HL-60 (cell line): Measurements from ENCODE around the gene AFF3.

Experiments
- DNase-seq, 2 experiments: peaks; one replicate each; pipeline ENCODE4 v3.0.0-alpha.2; 2010 to 2020; ENCODE audit warnings: low read depth in 1 of 2, low spot score in 1 of 2
- H3K27ac ChIP-seq: fragments of 250-450 bp; sonication (Bioruptor Pico); replicated peaks from 2 replicates; pipeline ENCODE4 v1.5.1; 2020; ENCODE audit warnings: mild to moderate bottlenecking, moderate library complexity
- H3K27me3 ChIP-seq: fragments of 250-450 bp; sonication (Bioruptor Pico); 2 replicates; pipeline ENCODE4 v1.5.1; 2021; ENCODE audit warnings: mild to moderate bottlenecking, moderate library complexity; ENCODE audit not compliant: insufficient read depth, poor library complexity, severe bottlenecking
- H3K4me3 ChIP-seq: replicated peaks from 2 replicates; pipeline ENCODE4 v1.5.1; 2011; ENCODE audit warnings: mild to moderate bottlenecking, control low read depth, low read length; ENCODE audit not compliant: insufficient read depth
- GABPA ChIP-seq: IDR thresholded peaks from 2 replicates; pipeline ENCODE4 v1.6.1; 2012; ENCODE audit warnings: low read depth
- POLR2AphosphoS5 ChIP-seq: IDR thresholded peaks from 2 replicates; pipeline ENCODE4 v1.6.1; 2012; ENCODE audit warnings: low read depth
- SPI1 ChIP-seq: IDR thresholded peaks from 2 replicates; pipeline ENCODE4 v1.6.1; 2012; ENCODE audit warnings: low read depth, mild to moderate bottlenecking, borderline replicate concordance
- TF ChIP-seq, protein P1 (sequence below): IDR thresholded peaks from 2 replicates; pipeline ENCODE4 v1.6.1; 2012; ENCODE audit warnings: low read depth; ENCODE audit not compliant: insufficient replicate concordance
- TF ChIP-seq, protein P2 (sequence below): IDR thresholded peaks from one replicate; pipeline ENCODE4 v1.5.1; 2011; ENCODE audit warnings: low read length, control low read depth, inconsistent platforms; ENCODE audit not compliant: insufficient read depth

The AFF3 gene

DNA sequence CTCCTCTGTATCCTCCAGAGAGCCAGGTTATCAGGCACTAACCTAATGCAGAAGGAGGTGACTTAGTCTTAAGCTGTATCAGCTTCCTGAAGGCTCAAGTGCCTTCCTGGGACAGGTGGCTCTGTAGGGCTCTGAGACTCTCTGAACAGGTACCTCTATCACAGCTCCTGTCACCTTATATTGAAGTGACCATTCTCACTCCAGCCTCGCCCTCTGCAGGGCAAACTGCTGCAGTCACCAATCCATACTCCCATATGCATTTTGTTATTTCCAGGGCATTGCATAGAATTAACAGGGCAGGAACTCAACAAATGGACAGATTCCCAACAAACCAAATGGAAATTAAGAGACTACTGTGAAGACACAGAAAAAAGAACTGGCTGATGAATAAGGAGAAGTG is 449.6 kb downstream of the AFF3 start:
- TF ChIP-seq SPI1 (no peak), POLR2AphosphoS5 (no peak), GABPA (no peak)
- TF ChIP-seq, protein P1, sequence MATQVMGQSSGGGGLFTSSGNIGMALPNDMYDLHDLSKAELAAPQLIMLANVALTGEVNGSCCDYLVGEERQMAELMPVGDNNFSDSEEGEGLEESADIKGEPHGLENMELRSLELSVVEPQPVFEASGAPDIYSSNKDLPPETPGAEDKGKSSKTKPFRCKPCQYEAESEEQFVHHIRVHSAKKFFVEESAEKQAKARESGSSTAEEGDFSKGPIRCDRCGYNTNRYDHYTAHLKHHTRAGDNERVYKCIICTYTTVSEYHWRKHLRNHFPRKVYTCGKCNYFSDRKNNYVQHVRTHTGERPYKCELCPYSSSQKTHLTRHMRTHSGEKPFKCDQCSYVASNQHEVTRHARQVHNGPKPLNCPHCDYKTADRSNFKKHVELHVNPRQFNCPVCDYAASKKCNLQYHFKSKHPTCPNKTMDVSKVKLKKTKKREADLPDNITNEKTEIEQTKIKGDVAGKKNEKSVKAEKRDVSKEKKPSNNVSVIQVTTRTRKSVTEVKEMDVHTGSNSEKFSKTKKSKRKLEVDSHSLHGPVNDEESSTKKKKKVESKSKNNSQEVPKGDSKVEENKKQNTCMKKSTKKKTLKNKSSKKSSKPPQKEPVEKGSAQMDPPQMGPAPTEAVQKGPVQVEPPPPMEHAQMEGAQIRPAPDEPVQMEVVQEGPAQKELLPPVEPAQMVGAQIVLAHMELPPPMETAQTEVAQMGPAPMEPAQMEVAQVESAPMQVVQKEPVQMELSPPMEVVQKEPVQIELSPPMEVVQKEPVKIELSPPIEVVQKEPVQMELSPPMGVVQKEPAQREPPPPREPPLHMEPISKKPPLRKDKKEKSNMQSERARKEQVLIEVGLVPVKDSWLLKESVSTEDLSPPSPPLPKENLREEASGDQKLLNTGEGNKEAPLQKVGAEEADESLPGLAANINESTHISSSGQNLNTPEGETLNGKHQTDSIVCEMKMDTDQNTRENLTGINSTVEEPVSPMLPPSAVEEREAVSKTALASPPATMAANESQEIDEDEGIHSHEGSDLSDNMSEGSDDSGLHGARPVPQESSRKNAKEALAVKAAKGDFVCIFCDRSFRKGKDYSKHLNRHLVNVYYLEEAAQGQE, result no peak
- TF ChIP-seq, protein P2, sequence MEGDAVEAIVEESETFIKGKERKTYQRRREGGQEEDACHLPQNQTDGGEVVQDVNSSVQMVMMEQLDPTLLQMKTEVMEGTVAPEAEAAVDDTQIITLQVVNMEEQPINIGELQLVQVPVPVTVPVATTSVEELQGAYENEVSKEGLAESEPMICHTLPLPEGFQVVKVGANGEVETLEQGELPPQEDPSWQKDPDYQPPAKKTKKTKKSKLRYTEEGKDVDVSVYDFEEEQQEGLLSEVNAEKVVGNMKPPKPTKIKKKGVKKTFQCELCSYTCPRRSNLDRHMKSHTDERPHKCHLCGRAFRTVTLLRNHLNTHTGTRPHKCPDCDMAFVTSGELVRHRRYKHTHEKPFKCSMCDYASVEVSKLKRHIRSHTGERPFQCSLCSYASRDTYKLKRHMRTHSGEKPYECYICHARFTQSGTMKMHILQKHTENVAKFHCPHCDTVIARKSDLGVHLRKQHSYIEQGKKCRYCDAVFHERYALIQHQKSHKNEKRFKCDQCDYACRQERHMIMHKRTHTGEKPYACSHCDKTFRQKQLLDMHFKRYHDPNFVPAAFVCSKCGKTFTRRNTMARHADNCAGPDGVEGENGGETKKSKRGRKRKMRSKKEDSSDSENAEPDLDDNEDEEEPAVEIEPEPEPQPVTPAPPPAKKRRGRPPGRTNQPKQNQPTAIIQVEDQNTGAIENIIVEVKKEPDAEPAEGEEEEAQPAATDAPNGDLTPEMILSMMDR, result no peak
- H3K4me3 ChIP-seq, result no peak overlapping the region
- DNase-seq, result no peak
- H3K27me3 ChIP-seq, result no peaks in the 10 kb centered on the region
- no peak overlapping the region for H3K27ac ChIP-seq

- Histone ChIP-seq H3K4me3 (no peak overlapping the region), H3K27ac (no peak overlapping the region), H3K27me3 (no peaks in the 10 kb centered on the region)
- no peak for DNase-seq
- TF ChIP-seq, protein P1, result no peak
- TF ChIP-seq POLR2AphosphoS5, result no peak
- TF ChIP-seq SPI1, result no peak
- TF ChIP-seq GABPA, result no peak
- TF ChIP-seq, protein P2, result no peak
Observed at GRCh38 chr2:99691926-99692325, 450.5 kb downstream of the AFF3 start.

DNA sequence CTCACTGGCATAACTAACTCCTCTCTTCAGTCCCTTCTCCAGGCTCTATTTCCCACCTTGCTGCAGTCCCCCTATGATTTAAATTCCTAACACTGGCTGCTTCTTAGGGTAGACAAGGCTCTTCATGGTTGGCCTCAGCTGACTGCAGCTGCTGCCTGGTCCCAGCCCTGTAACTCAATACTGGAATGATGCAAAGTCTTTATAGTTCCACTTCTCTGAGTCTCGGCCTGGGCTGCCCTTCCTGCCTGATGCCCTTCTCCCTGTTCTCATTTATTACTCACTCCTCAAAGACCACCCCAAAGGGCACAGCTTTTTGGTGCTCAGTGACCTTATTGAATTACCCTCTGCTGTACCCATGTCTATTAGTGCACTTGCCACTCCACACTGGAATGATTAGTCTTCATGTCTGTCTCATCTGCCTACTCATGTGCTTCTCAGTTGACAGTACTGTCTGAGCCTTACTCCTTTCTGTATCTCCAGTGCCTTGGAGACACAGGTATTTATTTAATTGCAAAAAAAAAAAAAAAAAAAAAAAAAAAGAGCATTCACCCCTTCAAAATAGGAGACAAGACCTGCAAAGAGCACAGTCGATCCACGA is 453.1 kb downstream of the AFF3 start:
- Histone ChIP-seq H3K27me3 (no peaks in the 10 kb centered on the region), H3K4me3 (no peak overlapping the region), H3K27ac (no peak overlapping the region)
- TF ChIP-seq, protein P1, result no peak
- TF ChIP-seq, protein P2, result no peak
- TF ChIP-seq POLR2AphosphoS5 (no peak), GABPA (no peak), SPI1 (no peak)
- no peak for DNase-seq
